T-helper 2 cell treated with Interferon-gamma antibody and Interleukin-4, amounts not matched to agents 100 ng/mL and 5 ng/mL, for 36 hours (primary cell): ENCODE results near the gene FBXL12. TPM values are rescaled to one million over a fixed set of nuclear protein-coding genes. Genes with fewer than 3 reads are reported as not detected.
"Not testable (repeated sequence)": the region's sequence is repeated elsewhere in the genome, so short reads cannot be mapped to it uniquely, and the experiment has no call there.

ENCODE experiments used
- intact Hi-C: fragments of 100-400 bp; cut with micrococcal nuclease; formaldehyde crosslinking; loops from one replicate; pipeline ENCODE4 v1.15.1; 2023
- total RNA-seq: library from RNA; stranded (reverse); gene quantifications from 2 replicates; pipeline ENCODE4 v1.2.3, GENCODE V29; 2022

FBXL12 gene
- total RNA-seq = 16.7 and 17.9 TPM in 2 replicates

GRCh38 chr19:9818734-9819595 lies at the start of gene FBXL12:
Gene FBXL12, minus strand, starts transcription at chr19:9819079. Its CDS starts 266 bp downstream, at chr19:9818813.
- intact Hi-C loops = loop anchor here (1.0 to 2.0 kb wide), 7 partner anchors 16 to 987 kb away; partner anchors contain the start of genes MBD3L1, PIN1, ZNF317 and ZNF558

- intact Hi-C loops = no loop called here
These were observed 47.0 kb upstream of the FBXL12 start for GRCh38 chr19:9865732-9866501.

DNA sequence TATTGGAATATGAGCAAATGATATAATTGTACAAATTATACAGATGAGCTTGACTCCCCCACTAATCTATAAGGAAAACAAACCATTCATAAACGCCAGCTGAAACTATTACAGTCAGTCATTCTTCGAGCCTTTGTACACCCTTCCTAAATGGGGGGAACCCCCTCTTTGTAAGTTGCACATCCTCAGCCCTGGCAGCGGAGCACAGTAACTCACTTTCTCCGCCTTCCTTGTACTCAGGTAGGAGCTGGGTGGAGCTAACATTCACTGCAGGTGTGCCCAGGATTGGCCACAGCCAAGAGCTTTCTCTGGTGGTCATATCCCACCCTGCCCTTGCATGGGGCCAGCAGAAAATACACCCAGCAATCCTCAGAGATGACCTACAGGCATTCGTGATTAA lies 44.9 kb upstream of the FBXL12 start:
- intact Hi-C loops = no loop called here

GRCh38 chr19:9862938-9863337 lies 44.1 kb upstream of the FBXL12 start:
- intact Hi-C loops = no loop called here

DNA sequence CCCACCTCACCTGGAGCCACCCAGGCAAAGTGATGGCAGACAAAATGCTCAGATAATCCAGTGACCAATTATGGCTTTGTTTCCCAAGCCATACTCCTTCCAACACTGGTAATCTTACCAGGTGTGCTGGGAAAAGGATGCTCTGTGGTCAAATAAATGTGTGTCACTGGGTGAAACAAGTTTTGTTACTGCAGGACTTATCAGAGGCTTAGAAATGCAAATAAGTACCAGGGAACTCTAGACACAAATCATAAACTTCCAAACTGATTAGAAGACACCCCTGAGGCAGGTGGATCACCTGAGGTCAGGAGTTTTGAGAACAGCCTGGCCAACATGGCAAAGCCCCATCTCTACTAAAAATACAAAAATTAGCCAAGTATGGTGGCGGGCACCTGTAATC lies 42.6 kb upstream of the FBXL12 start:
- intact Hi-C loops = no loop called here

DNA sequence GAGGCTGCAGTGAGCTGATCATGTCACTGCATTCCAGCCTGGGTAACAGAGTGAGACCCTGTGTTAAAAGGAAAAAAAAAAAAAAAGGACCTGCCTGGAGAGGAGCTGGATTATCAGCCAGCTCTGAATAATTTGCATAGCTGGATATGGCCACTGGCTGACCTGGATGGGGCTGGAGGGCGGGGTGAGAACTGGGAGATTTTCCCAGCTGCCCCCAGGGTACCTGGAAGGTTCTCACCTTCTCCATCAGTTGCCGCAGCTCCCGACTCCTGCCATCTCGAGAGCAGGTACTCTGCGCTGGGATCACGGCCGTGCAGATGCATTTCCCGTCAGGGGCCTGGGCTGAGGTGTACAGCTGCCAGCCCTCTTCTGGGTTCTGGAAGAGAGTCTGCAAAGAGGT lies 41.5 kb upstream of the FBXL12 start:
- intact Hi-C loops = no loop called here

DNA sequence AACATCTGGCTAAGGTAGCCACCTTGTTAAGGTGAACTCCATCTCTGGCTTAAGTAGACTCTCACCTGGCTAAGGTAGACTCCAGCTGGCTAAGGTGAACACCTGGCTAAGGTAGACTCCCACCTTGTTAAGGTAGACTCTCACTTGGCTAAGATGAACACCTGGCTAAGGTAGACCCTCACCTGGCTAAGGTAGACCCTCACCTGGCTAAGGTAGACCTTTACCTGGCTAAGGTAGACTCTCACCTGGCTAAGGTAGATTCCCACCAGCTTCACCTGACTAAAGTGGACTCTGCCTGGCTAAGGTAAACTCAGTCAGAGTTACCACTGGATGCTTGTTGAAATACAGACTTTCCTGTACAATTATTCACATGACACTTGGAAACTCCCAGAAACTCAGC lies 39.9 kb upstream of the FBXL12 start:
- intact Hi-C loops = loop anchor here (2.0 kb wide), 1 partner anchor 56 kb away; no protein-coding TSS in a partner anchor

DNA sequence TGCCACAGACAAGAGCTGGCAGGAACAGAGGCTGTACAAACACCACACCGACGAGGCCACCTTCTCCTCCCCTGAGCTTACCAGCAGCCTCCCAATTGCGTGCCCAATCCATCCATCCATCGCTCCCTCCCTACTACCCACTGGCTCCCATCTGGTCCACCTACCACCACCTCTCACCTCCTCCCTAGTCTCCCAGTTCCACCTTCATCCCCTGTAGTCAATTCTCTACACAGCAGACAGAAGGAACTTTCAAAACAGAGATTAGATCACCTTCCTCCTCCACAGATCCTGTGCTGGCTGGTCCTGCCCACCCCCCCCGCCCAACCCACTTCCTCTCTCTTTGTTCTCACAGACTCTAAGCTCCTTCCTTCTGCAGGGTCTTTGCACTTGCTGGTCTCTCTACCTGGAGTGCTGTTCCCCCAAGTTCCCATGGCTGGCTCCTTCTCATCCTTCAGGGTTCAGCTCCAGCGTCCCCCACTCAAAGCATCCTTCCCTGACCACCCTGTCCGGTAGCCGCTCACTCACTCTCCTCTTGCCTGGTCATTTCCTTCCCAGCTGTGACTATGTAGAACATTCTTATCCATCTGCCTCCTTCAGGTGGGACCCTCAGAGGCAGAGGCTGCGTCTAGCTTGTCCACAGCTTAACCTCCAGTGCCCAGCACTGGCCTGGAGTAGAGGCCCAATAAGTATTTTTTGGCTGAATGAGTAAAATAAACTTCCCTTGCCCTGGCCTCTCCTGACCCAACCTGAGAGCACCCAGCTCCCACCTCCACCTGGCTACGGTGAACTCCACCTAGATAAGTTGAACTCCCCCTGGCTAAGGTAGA lies 39.3 kb upstream of the FBXL12 start:
- intact Hi-C loops = loop anchor here (2.0 kb wide), 1 partner anchor 57 kb away; no protein-coding TSS in a partner anchor

DNA sequence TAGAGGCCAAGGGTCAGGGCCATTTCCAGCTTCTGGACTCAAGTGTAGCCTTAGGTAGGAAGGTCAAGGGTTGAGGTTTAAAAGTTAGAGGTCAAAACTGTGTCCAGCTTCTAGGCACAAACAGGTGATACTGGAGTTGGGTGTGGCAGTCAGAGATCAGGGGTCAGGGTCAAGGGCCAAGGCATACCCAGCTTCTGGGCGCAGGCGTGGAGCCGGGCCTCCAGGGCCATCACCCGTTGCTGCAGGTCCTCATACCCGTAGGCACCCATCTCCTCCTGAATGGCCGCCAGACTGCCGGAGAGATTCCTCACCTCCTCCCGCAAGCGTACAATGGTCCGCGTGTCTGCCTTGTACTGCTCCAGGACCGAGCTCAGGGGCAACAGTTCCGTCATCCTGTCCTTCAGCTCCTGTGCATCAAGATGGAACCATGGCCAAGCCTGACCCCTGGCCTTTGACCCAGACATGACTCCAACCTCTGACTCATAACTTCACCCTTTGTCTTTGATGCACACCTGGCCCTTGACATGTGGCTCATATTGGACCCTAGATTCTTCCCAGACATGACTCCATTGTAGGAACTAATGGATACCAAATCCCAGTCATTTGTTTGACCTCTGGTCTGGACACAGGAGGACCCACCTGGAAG lies 38.3 kb upstream of the FBXL12 start:
- intact Hi-C loops = no loop called here

DNA sequence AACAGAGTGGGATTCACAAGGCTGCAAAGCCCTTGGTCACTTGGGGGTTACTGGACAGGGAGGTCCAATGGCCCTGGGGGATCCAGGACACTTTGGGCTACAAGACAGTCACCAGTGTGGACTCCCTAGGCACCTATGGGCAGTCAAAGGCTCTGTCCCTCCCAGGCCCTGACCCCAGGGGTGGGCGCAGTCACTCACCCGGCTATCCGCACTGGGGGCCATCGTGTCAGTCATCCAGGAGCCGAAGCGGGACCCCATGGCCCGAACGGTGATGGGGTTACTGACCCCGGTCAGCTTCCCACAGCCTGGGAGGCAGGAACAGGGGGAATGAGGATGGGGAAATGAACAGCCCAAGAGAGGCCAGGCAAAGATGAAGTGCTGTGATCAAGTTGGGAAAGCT lies 37.7 kb upstream of the FBXL12 start:
- intact Hi-C loops = no loop called here

DNA sequence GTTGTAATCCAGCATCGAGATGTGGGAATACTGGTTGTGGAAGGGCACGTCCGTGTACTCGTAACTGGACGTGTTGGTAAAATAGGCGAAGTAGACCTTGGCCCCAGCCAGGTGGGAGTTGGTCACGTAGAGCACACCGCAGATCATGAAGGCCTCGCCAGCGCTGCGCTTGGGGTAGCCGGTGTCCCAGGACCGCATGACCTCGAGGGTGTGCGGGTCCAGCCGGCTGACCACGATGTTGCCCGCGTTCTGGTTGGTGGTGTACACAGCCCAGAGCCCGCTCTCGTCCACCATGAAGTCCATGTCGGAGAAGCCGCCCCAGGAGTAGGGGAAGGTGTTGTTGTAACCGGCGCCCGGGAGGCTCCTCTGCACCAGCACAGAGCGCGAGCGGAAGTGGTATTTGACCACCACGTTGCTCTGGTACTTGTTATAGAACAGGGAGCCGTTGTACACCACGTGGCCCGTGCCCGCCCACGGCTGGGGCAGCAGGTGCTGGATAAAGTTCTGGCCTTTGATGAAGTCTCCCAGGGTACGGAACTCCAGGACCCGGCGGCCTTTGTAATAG lies 35.5 kb upstream of the FBXL12 start:
- intact Hi-C loops = no loop called here

DNA sequence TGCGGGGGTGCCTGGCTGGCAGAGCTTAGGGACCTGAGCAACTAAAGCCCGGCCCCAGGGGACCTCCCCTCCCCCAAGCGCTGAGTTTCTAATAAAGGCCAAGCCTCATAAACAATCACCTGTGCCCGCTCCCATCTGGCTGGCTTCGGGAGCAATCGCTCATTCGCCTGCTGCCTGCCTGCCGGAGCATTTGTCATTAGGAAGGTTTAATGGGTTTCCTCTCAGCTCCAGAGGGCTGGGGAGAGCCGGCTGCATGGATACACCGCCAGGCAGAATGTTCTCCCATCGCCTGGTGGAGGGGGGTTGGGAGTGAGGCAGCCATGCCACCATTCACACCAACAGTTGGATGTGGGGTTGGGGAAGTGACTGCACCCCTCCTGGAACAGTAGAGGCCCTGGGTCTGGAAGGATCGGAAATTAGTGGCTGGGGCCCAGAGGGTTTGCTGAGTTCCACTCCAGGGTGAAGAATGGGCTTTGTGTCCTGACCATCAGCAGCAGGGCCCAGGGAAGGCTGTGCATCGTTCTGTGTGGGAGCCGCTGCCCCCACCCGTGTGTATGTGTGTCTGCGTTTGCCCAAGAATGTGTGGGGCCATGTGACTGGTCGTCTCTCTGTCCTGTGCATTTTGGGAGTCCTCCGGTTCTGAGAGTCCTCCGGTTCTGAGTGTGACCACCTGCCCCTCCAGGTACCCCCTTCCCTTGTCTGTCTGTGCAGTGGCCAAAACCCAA lies 31.5 kb upstream of the FBXL12 start:
- intact Hi-C loops = no loop called here

GRCh38 chr19:9849791-9850190 lies 30.9 kb upstream of the FBXL12 start:
- intact Hi-C loops = no loop called here

DNA sequence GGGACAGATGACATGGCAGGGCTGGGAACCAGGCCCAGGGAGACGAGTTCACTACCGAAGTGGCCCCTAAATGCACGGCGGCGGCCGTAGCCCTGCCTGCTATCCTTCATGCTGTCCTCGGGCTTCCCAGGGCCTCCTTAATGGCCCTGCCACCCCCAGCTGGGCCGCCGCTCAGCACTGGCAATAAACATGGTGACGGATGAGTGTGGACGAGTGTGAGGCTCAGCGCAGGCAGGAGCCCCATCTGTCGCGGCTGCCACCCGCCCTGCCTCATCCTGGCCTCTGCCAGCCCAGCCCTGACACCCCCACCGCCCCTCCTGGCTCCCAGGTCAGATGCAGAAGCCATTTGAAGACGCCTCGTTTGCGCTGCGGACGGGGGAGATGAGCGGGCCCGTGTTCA lies 29.9 kb upstream of the FBXL12 start:
- intact Hi-C loops = no loop called here

- intact Hi-C loops = no loop called here
These were observed 29.2 kb upstream of the FBXL12 start for GRCh38 chr19:9848060-9848459.

DNA sequence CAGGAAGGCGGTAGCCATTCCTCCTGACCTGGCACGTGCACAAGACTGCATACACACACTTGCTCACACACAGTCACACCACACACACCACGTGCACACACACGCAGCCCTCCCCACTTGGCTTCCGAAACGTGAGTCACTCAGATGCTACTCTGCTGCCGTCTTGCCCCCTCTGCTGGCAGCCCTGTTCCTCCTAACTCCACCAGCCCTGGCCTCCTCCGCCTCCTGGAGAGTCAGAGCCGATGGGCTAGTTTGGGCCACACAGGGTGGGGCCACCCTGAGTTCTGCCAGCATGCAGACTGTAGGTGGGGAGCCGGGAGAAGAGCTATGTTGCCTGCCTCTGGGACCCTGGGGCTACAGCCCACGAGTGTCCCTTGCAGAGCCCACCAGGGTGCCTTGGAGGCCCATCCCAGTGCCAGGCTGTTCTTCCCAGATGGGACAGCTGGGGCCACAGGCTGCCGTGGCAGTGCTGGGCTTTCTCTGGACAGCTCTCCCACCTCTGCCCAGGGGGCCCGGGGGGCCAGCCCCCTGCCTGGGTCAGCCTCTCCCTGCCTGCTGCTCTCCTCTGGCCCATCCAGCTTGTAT lies 28.3 kb upstream of the FBXL12 start:
- intact Hi-C loops = no loop called here

DNA sequence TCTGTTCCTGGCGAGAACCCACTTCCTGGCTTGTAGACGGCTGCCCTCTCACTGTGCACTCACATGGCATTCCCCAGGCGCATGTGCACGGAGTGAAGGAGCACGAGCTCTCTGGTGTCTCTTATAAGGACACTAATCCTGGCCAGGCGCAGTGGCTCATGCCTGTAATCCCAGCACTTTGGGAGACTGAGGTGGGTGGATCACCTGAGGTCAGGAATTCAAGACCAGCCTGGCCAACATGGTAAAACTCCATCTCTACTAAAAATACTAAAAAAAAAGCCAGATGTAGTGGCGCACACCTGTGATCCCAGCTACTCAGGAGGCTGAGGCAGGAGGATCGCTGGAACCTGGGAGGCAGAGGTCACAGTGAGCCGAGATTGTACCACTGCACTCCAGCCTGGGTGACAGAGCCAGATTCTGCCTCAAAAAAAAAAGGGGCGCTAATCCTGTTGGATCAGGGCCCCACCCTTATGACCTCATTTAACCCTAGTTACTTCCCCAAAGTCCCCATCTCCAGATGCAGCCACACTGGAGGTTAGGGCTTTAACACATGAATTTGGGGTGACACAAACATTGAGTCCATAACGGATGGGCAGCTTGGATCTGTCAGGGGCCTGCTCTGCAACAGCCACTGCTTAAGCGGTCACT lies 24.9 kb upstream of the FBXL12 start:
- intact Hi-C loops = not testable (repeated sequence)

- intact Hi-C loops = no loop called here
These were observed 24.2 kb upstream of the FBXL12 start for GRCh38 chr19:9842834-9843625.
